ENCODE results near the gene PTEN. TPM values are rescaled to one million over a fixed set of nuclear protein-coding genes. Genes with fewer than 3 reads are reported as not detected.
"Not testable (repeated sequence)": the region's sequence is repeated elsewhere in the genome, so short reads cannot be mapped to it uniquely, and the experiment has no call there.

PTEN gene
- total RNA-seq, 1 experiment from 2014 or later: 11.6 TPM

GRCh38 chr10:87869773-87870551 lies 6.5 kb downstream of the PTEN start:
- no peak for DNase-seq (ENCODE audit: low spot score)

- no peak for DNase-seq (ENCODE audit: low spot score)
These were observed 9.4 kb downstream of the PTEN start for GRCh38 chr10:87872828-87873227.

GRCh38 chr10:87873656-87874055 lies 10.2 kb downstream of the PTEN start:
- no peak for DNase-seq (ENCODE audit: low spot score)

GRCh38 chr10:87875929-87876571 lies 12.6 kb downstream of the PTEN start:
- DNase-seq (ENCODE audit: low spot score): no peak

GRCh38 chr10:87878664-87879459 lies 15.4 kb downstream of the PTEN start:
- no peak for DNase-seq (ENCODE audit: low spot score)

- DNase-seq (ENCODE audit: low spot score): no peak
These were observed 16.9 kb downstream of the PTEN start for GRCh38 chr10:87880336-87880735.

- DNase-seq (ENCODE audit: low spot score): not testable (repeated sequence)
These were observed 18.1 kb downstream of the PTEN start for GRCh38 chr10:87881373-87882059.

GRCh38 chr10:87882555-87883294 lies 19.3 kb downstream of the PTEN start:
- no peak for DNase-seq (ENCODE audit: low spot score)

- no peak for DNase-seq (ENCODE audit: low spot score)
These were observed 23.2 kb downstream of the PTEN start for GRCh38 chr10:87886635-87887034.

GRCh38 chr10:87887146-87887545 lies 23.7 kb downstream of the PTEN start:
- no peak for DNase-seq (ENCODE audit: low spot score)

GRCh38 chr10:87887548-87888289 lies 24.3 kb downstream of the PTEN start:
- no peak for DNase-seq (ENCODE audit: low spot score)

- no peak for DNase-seq (ENCODE audit: low spot score)
These were observed 32.0 kb downstream of the PTEN start for GRCh38 chr10:87895430-87895829.

- DNase-seq (ENCODE audit: low spot score): no peak
These were observed 32.8 kb downstream of the PTEN start for GRCh38 chr10:87896216-87896615.

GRCh38 chr10:87897957-87898356 lies 34.5 kb downstream of the PTEN start:
- DNase-seq (ENCODE audit: low spot score): not testable (repeated sequence)

GRCh38 chr10:87903396-87903795 lies 40.0 kb downstream of the PTEN start:
- DNase-seq (ENCODE audit: low spot score): not testable (repeated sequence)

- DNase-seq (ENCODE audit: low spot score): no peak
These were observed 49.9 kb downstream of the PTEN start for GRCh38 chr10:87913156-87913921.

- no peak for DNase-seq (ENCODE audit: low spot score)
These were observed 52.0 kb downstream of the PTEN start for GRCh38 chr10:87915406-87915805.

GRCh38 chr10:87915989-87916388 lies 52.6 kb downstream of the PTEN start:
- no peak for DNase-seq (ENCODE audit: low spot score)

- DNase-seq (ENCODE audit: low spot score): no peak
These were observed 53.1 kb downstream of the PTEN start for GRCh38 chr10:87916515-87916914.

Data from A172 (cell line).